GM21367 (cell line): ENCODE results near the gene LBX2.
"Not testable (repeated sequence)": the region's sequence is repeated elsewhere in the genome, so short reads cannot be mapped to it uniquely, and the experiment has no call there.

Source experiments
- ATAC-seq: cut with Tn5 transposase; IDR thresholded peaks from one replicate; pipeline ENCODE4 v1.9.1; 2021; ENCODE audit not compliant: unreplicated experiment

The LBX2 gene

GRCh38 chr2:74486141-74486540 is 13.3 kb downstream of the LBX2 start:
- ATAC-seq = no peak

- not testable (repeated sequence) for ATAC-seq
These were observed 15.7 kb downstream of the LBX2 start for GRCh38 chr2:74483675-74484164.

GRCh38 chr2:74482801-74483674 is 16.4 kb downstream of the LBX2 start, which contains the start of the genes CCDC142 and TTC31:
Gene CCDC142, minus strand, starts transcription at chr2:74482998. Its CDS starts 161 bp downstream, at chr2:74482837.
Gene TTC31, plus strand, starts transcription at chr2:74483081. Its CDS starts 15 bp downstream, at chr2:74483096.
- peak; percentile 76 for ATAC-seq

GRCh38 chr2:74481961-74482800 is 17.2 kb downstream of the LBX2 start:
- peak; percentile 22 for ATAC-seq

- ATAC-seq = no peak
These were observed 18.0 kb downstream of the LBX2 start for GRCh38 chr2:74481431-74481830.

GRCh38 chr2:74474899-74475298 is 24.5 kb downstream of the LBX2 start:
- ATAC-seq = no peak

- no peak for ATAC-seq
These were observed 24.9 kb downstream of the LBX2 start for GRCh38 chr2:74474481-74474880.

GRCh38 chr2:74472945-74473258 is 26.5 kb downstream of the LBX2 start:
- no peak for ATAC-seq

GRCh38 chr2:74472086-74472944 is 27.1 kb downstream of the LBX2 start, which contains the start of gene MRPL53:
Gene MRPL53, minus strand, starts transcription at chr2:74472680. Its CDS starts 20 bp downstream, at chr2:74472660.
- ATAC-seq = peak; percentile 75

- no peak for ATAC-seq
These were observed 27.9 kb downstream of the LBX2 start for GRCh38 chr2:74471332-74472065.

GRCh38 chr2:74470742-74471141 is 28.7 kb downstream of the LBX2 start:
- ATAC-seq = not testable (repeated sequence)

- no peak for ATAC-seq
These were observed 35.0 kb downstream of the LBX2 start for GRCh38 chr2:74464406-74464805.

- no peak for ATAC-seq
These were observed 36.7 kb downstream of the LBX2 start for GRCh38 chr2:74462786-74463105.

GRCh38 chr2:74462054-74462785 is 37.2 kb downstream of the LBX2 start:
- no peak for ATAC-seq

GRCh38 chr2:74461187-74462053 is 38.0 kb downstream of the LBX2 start:
- ATAC-seq = no peak

- not testable (repeated sequence) for ATAC-seq
These were observed 39.2 kb downstream of the LBX2 start for GRCh38 chr2:74460187-74460586.

- ATAC-seq = not testable (repeated sequence)
These were observed 39.8 kb downstream of the LBX2 start for GRCh38 chr2:74459503-74460118.

- ATAC-seq = no peak
These were observed 40.5 kb downstream of the LBX2 start for GRCh38 chr2:74458938-74459363.
